Peyer's patch (tissue), 4 donors: ENCODE data around the gene TAS1R2.

Experiments
- CTCF ChIP-seq, 6 experiments: fragments of 450-650 bp in 4 of 6; fragments of 200-600 bp in 2 of 6; sonication (generic) in 1 of 6; IDR thresholded peaks; one replicate each; pipeline ENCODE4 v1.5.1; 2017 to 2019; ENCODE audit warnings: antibody characterized with exemption in 6 of 6, mild to moderate bottlenecking in 3 of 6, moderate library complexity in 1 of 6
- POLR2A ChIP-seq, 2 donors: fragments of 450-650 bp; IDR thresholded peaks; one replicate each; pipeline ENCODE4 v1.5.1; 2017; ENCODE audit warnings: antibody characterized with exemption in 2 of 2, mild to moderate bottlenecking in 2 of 2, moderate library complexity in 2 of 2

GRCh38 chr1:18883079-18883478 is 23.6 kb upstream of the TAS1R2 start:
- TF ChIP-seq CTCF (IDR thresholded peaks at IDR 0.05) = no peak
- no peak for TF ChIP-seq POLR2A (IDR thresholded peaks at IDR 0.05)
